ENCODE measurements around the gene DCTN5.
A peak's percentile ranks its signal among the peaks of the same experiment; 100 is the strongest.

The DCTN5 gene

GRCh38 chr16:23676924-23677480, 35.7 kb downstream of the DCTN5 start:
- 0 out of 2 replicates have a peak overlapping the region, but pooled peaks have one; percentile 5 for H3K27ac ChIP-seq
- TF ChIP-seq, protein P1, sequence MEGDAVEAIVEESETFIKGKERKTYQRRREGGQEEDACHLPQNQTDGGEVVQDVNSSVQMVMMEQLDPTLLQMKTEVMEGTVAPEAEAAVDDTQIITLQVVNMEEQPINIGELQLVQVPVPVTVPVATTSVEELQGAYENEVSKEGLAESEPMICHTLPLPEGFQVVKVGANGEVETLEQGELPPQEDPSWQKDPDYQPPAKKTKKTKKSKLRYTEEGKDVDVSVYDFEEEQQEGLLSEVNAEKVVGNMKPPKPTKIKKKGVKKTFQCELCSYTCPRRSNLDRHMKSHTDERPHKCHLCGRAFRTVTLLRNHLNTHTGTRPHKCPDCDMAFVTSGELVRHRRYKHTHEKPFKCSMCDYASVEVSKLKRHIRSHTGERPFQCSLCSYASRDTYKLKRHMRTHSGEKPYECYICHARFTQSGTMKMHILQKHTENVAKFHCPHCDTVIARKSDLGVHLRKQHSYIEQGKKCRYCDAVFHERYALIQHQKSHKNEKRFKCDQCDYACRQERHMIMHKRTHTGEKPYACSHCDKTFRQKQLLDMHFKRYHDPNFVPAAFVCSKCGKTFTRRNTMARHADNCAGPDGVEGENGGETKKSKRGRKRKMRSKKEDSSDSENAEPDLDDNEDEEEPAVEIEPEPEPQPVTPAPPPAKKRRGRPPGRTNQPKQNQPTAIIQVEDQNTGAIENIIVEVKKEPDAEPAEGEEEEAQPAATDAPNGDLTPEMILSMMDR (IDR thresholded peaks at IDR 0.05) = no peak
- TF ChIP-seq ZFX (IDR thresholded peaks at IDR 0.05; ENCODE audit: borderline replicate concordance) = no peak

- TF ChIP-seq, protein P1 (IDR thresholded peaks at IDR 0.05) = peak; percentile 49
- no peak for TF ChIP-seq ZFX (IDR thresholded peaks at IDR 0.05; ENCODE audit: borderline replicate concordance)
- H3K27ac ChIP-seq = peak within 1 kb of the TSS; percentile 74
Observed at GRCh38 chr16:23678430-23679273, 37.4 kb downstream of the DCTN5 start, which contains the start of gene PLK1. Gene PLK1 (plus strand): TSS chr16:23678889. CDS start chr16:23678933, 44 bp downstream.

DNA sequence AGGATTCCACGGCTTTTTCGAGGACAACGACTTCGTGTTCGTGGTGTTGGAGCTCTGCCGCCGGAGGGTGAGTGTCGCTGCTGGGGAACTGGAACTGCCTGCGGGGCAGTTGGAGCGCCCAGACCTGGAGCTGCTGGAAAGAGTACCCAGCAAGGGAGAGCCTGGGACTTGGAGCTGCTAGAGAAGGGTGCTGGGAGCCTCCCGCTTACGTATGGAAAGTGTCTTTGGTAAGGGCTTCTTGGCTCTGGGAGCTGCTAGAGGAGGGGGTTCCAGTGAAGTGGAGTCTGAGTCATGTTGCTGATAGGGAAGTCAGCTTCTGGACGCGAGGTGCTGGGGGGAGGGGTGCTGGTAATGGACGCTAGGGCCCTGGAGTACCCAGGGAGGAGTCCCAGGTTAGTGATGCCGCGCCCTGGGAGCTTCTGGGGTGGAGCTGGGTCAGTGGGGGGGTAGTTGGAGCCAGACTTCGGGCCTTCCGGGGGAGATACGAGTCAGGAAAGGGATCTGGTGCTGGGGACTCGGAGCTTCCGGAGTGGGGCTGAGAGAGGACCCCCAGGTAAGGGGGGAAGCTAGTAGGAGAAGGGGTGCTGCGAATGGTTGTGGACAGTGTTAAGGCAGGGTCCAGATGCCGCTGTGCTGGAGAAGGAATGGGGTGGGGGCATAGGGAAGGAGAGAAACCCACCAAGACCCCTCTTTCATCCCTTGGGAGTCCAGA, 38.2 kb downstream of the DCTN5 start:
- peak overlapping the region; percentile 74 for H3K27ac ChIP-seq

DNA sequence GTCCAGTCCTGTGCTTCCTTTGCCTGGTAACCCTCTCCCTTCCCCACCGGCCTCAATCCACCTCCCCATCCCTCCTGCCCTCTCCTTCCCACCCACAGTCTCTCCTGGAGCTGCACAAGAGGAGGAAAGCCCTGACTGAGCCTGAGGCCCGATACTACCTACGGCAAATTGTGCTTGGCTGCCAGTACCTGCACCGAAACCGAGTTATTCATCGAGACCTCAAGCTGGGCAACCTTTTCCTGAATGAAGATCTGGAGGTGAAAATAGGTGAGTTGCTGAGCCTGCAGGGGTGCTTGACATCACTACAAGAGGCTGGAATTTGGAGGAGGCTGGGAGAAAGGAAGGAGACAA, 38.7 kb downstream of the DCTN5 start:
- TF ChIP-seq, protein P1 (IDR thresholded peaks at IDR 0.05) = no peak
- no peak for TF ChIP-seq ZFX (IDR thresholded peaks at IDR 0.05; ENCODE audit: borderline replicate concordance)
- peak overlapping the region; percentile 74 for H3K27ac ChIP-seq

More for the DNA sequence above, 38.2 kb downstream of the DCTN5 start:
- TF ChIP-seq ZFX (IDR thresholded peaks at IDR 0.05; ENCODE audit: borderline replicate concordance) = no peak
- TF ChIP-seq, protein P1 (IDR thresholded peaks at IDR 0.05) = no peak

GRCh38 chr16:23682181-23682580, 40.9 kb downstream of the DCTN5 start:
- TF ChIP-seq, protein P1 (IDR thresholded peaks at IDR 0.05) = no peak
- no peak overlapping the region for H3K27ac ChIP-seq

GRCh38 chr16:23683487-23683886, 42.2 kb downstream of the DCTN5 start:
- TF ChIP-seq, protein P1 (IDR thresholded peaks at IDR 0.05) = no peak
- no peak for TF ChIP-seq ZFX (IDR thresholded peaks at IDR 0.05; ENCODE audit: borderline replicate concordance)
- H3K27ac ChIP-seq = no peak overlapping the region
